Astrocyte (in vitro differentiated cells and primary cell): ENCODE results near the gene TCAIM. TPM values are rescaled to one million over a fixed set of nuclear protein-coding genes. Genes with fewer than 3 reads are reported as not detected.

ENCODE experiments used
- DNase-seq: peaks from one replicate; pipeline ENCODE4 v3.0.0-alpha.2; 2010; ENCODE audit warnings: low read depth
- FAIRE-seq: peaks from 2 replicates; lab custom pipeline; 2011; peaks lifted over from hg19 to GRCh38; lab: Jason Lieb, UNC
- H2AFZ ChIP-seq: 2 replicates; pipeline ENCODE4 v1.6.0; 2012; ENCODE audit warnings: low read depth, low read length, inconsistent platforms
- H3K27ac ChIP-seq: 2 replicates; pipeline ENCODE4 v1.5.1; 2011; ENCODE audit warnings: low read depth, low read length, inconsistent platforms
- H3K27me3 ChIP-seq: 2 replicates; pipeline ENCODE4 v1.6.0; 2011; ENCODE audit warnings: low read length, inconsistent platforms; ENCODE audit not compliant: insufficient read depth
- H3K36me3 ChIP-seq: 2 replicates; pipeline ENCODE4 v1.5.1; 2011; ENCODE audit warnings: low read length, inconsistent platforms; ENCODE audit not compliant: insufficient read depth
- H3K4me1 ChIP-seq: 2 replicates; pipeline ENCODE4 v1.5.1; 2011; ENCODE audit warnings: low read length, inconsistent platforms; ENCODE audit not compliant: insufficient read depth
- H3K4me2 ChIP-seq: 2 replicates; pipeline ENCODE4 v1.6.0; 2012; ENCODE audit warnings: low read length, inconsistent platforms
- H3K4me3 ChIP-seq: 2 replicates; pipeline ENCODE4 v1.5.1; 2011; ENCODE audit warnings: low read depth, mild to moderate bottlenecking, low read length, inconsistent platforms; ENCODE audit not compliant: insufficient read depth
- H3K79me2 ChIP-seq: 2 replicates; pipeline ENCODE4 v1.6.0; 2012; ENCODE audit warnings: mild to moderate bottlenecking, low read length, inconsistent platforms; ENCODE audit not compliant: insufficient read depth
- H3K9ac ChIP-seq: 2 replicates; pipeline ENCODE4 v1.6.0; 2012; ENCODE audit warnings: mild to moderate bottlenecking, low read length, inconsistent platforms
- H3K9me3 ChIP-seq: 2 replicates; pipeline ENCODE4 v1.5.1; 2012; ENCODE audit warnings: low read depth, mild to moderate bottlenecking, low read length, inconsistent platforms; ENCODE audit not compliant: insufficient read depth
- H4K20me1 ChIP-seq: 2 replicates; pipeline ENCODE4 v1.6.0; 2012; ENCODE audit warnings: low read length, inconsistent platforms; ENCODE audit not compliant: insufficient read depth
- H3K27ac Mint-ChIP-seq: one replicate; pipeline ENCODE4 v1.8.0; 2021; ENCODE audit warnings: mild to moderate bottlenecking, mixed read lengths; ENCODE audit not compliant: unreplicated experiment
- H3K27me3 Mint-ChIP-seq: one replicate; pipeline ENCODE4 v1.8.0; 2021; ENCODE audit warnings: low read depth, mixed read lengths; ENCODE audit not compliant: unreplicated experiment
- H3K36me3 Mint-ChIP-seq: one replicate; pipeline ENCODE4 v1.8.0; 2021; ENCODE audit warnings: low read depth, mixed read lengths; ENCODE audit not compliant: unreplicated experiment
- H3K4me1 Mint-ChIP-seq: one replicate; pipeline ENCODE4 v1.8.0; 2021; ENCODE audit warnings: low read depth, mixed read lengths; ENCODE audit not compliant: unreplicated experiment
- H3K4me3 Mint-ChIP-seq: one replicate; pipeline ENCODE4 v1.8.0; 2021; ENCODE audit warnings: mild to moderate bottlenecking, moderate library complexity, mixed read lengths; ENCODE audit not compliant: unreplicated experiment
- H3K9me3 Mint-ChIP-seq: one replicate; pipeline ENCODE4 v1.8.0; 2021; ENCODE audit warnings: mild to moderate bottlenecking, mixed read lengths; ENCODE audit not compliant: unreplicated experiment
- CTCF ChIP-seq: IDR thresholded peaks from 2 replicates; pipeline ENCODE4 v1.5.1; 2011; ENCODE audit warnings: low read depth, mild to moderate bottlenecking, inconsistent platforms, low read length, moderate library complexity; ENCODE audit not compliant: insufficient read depth
- EZH2 ChIP-seq: IDR thresholded peaks from 2 replicates; pipeline ENCODE4 v1.6.1; 2012; ENCODE audit warnings: mild to moderate bottlenecking, low read length, inconsistent platforms; ENCODE audit not compliant: insufficient read depth
- total RNA-seq: library from RNA; stranded (reverse); gene quantifications from 2 replicates; pipeline ENCODE4 v1.2.1, GENCODE V29; 2021

TCAIM gene
- total RNA-seq, 1 donor from 2014 or later = 25.5 TPM

- H3K4me3 Mint-ChIP-seq = no peak overlapping the region
- FAIRE-seq = no peak
- no peak for TF ChIP-seq CTCF
- no peak for TF ChIP-seq EZH2
Observed at GRCh38 chr3:44321335-44321734, 17.2 kb upstream of the TCAIM start.

GRCh38 chr3:44323341-44323955 lies 15.1 kb upstream of the TCAIM start:
- Histone ChIP-seq H3K4me1 (no peaks in the 10 kb centered on the region), H3K36me3 (no peaks in the 10 kb centered on the region), H4K20me1 (no peaks in the 10 kb centered on the region), H3K9me3 (no peaks in the 10 kb centered on the region), H3K79me2 (no peaks in the 10 kb centered on the region), H2AFZ (no peak overlapping the region), H3K4me2 (no peak overlapping the region), H3K4me3 (no peak overlapping the region), H3K27ac (no peak overlapping the region), H3K27me3 (no peaks in the 10 kb centered on the region), H3K9ac (no peak overlapping the region)
- Mint-ChIP-seq H3K36me3 (no peaks in the 10 kb centered on the region), H3K27ac (no peak overlapping the region), H3K4me1 (peaks cover 2% of the 10 kb centered on the region), H3K4me3 (no peak overlapping the region), H3K27me3 (no peaks in the 10 kb centered on the region), H3K9me3 (no peaks in the 10 kb centered on the region)
- peak; percentile 29 for DNase-seq
- TF ChIP-seq CTCF (peak; percentile 96), EZH2 (no peak)
- FAIRE-seq = no peak

More at GRCh38 chr3:44321335-44321734, 17.2 kb upstream of the TCAIM start:
- H3K9ac ChIP-seq = no peak overlapping the region
- no peaks in the 10 kb centered on the region for H3K79me2 ChIP-seq
- no peak overlapping the region for H3K4me3 ChIP-seq
- Mint-ChIP-seq H3K4me1 (peaks cover 2% of the 10 kb centered on the region), H3K36me3 (no peaks in the 10 kb centered on the region), H3K9me3 (no peaks in the 10 kb centered on the region), H3K27ac (no peak overlapping the region), H3K27me3 (no peaks in the 10 kb centered on the region)
- H3K9me3 ChIP-seq = no peaks in the 10 kb centered on the region
- H3K36me3 ChIP-seq = no peaks in the 10 kb centered on the region
- no peak overlapping the region for H3K4me2 ChIP-seq
- H3K27ac ChIP-seq = no peak overlapping the region
- H4K20me1 ChIP-seq = no peaks in the 10 kb centered on the region
- H2AFZ ChIP-seq = no peak overlapping the region
- DNase-seq = no peak
- H3K4me1 ChIP-seq = no peaks in the 10 kb centered on the region
- H3K27me3 ChIP-seq = no peaks in the 10 kb centered on the region

GRCh38 chr3:44324584-44324983 lies 14.0 kb upstream of the TCAIM start:
- Histone ChIP-seq H3K4me3 (no peak overlapping the region), H3K27ac (no peak overlapping the region), H3K4me1 (no peaks in the 10 kb centered on the region), H3K27me3 (peaks cover 5% of the 10 kb centered on the region), H3K79me2 (no peaks in the 10 kb centered on the region), H3K9me3 (no peaks in the 10 kb centered on the region), H2AFZ (no peak overlapping the region), H4K20me1 (no peaks in the 10 kb centered on the region), H3K9ac (no peak overlapping the region), H3K36me3 (no peaks in the 10 kb centered on the region), H3K4me2 (no peak overlapping the region)
- H3K27me3 Mint-ChIP-seq = no peaks in the 10 kb centered on the region
- H3K36me3 Mint-ChIP-seq = no peaks in the 10 kb centered on the region
- no peak for DNase-seq
- no peak overlapping the region for H3K27ac Mint-ChIP-seq
- H3K4me3 Mint-ChIP-seq = no peak overlapping the region
- H3K4me1 Mint-ChIP-seq = peaks cover 2% of the 10 kb centered on the region
- H3K9me3 Mint-ChIP-seq = no peaks in the 10 kb centered on the region
- TF ChIP-seq CTCF = no peak
- TF ChIP-seq EZH2 = no peak
- FAIRE-seq = no peak
